Measurements from ENCODE around the gene LGALS3BP.

DNA sequence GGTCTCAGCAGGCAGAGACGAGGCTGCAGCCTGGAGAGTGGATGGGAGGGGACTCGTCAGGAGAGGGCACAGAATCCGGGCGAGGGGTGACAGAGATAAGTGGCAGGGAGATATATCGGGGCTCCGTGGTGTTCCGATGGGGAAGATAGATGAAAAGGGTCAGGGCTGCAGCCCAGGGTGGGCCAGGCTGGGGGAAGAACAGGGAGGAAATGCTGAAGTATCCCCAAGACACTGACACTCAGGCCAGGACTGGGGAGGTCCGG is 2.1 kb downstream of the LGALS3BP start:
- TF ChIP-seq CTCF (conservative IDR thresholded peaks at IDR 0.05; ENCODE audit: low read depth in 2 of 2), result no peak
- no peak for TF ChIP-seq EZH2 (IDR thresholded peaks at IDR 0.05; ENCODE audit: low read depth, unreplicated experiment)
- TF ChIP-seq POLR2AphosphoS5 (IDR thresholded peaks at IDR 0.05; ENCODE audit: low read depth), result no peak
- no peak for TF ChIP-seq EZH2phosphoT487 (IDR thresholded peaks at IDR 0.05; ENCODE audit: unreplicated experiment)

Data from GM23338 (cell line).